SK-N-SH (cell line): Measurements from ENCODE around the gene CYP27C1. TPM values are rescaled to one million over a fixed set of nuclear protein-coding genes. Genes with fewer than 3 reads are reported as not detected.

ENCODE experiments used
- CTCF ChIA-PET: fragments of 300-600, 350-600 bp; formaldehyde crosslinking; extraction: SDS; loops from one replicate; lab custom pipeline; 2021; lab: Yijun Ruan, JAX
- POLR2A ChIA-PET: fragments of 350-600 bp; sonication (Branson Sonifier 250); formaldehyde crosslinking; extraction: SDS; loops from one replicate; lab custom pipeline; 2020; ENCODE audit warnings: antibody characterized with exemption, inconsistent platforms; lab: Yijun Ruan, JAX
- DNase-seq: peaks from one replicate; pipeline ENCODE4 v3.0.0; 2012
- H2AFZ ChIP-seq: fragments of 200-600 bp; sonication (generic); 2 replicates; pipeline ENCODE4 v1.8.1; 2016; ENCODE audit warnings: antibody characterized with exemption, mild to moderate bottlenecking, low read depth
- H3F3A ChIP-seq: fragments of 200-600 bp; sonication (generic); replicated peaks from 2 replicates; pipeline ENCODE3; 2016; ENCODE audit warnings: antibody characterized with exemption, mild to moderate bottlenecking; ENCODE audit not compliant: insufficient read depth
- H3K27ac ChIP-seq, 2 experiments: fragments of 200-500 bp in 1 of 2; fragments of 200-600 bp in 1 of 2; sonication (Bioruptor generic) in 1 of 2; sonication (generic), shearing (Covaris generic) in 1 of 2; 2 replicates each; pipeline versions ENCODE4 v1.5.1 to v1.6.1; 2014 to 2016; ENCODE audit warnings: low read depth in 2 of 2, inconsistent platforms in 1 of 2, low read length in 1 of 2, mild to moderate bottlenecking in 1 of 2, mixed read lengths in 1 of 2
- H3K27me3 ChIP-seq: fragments of 200-600 bp; sonication (generic), shearing (Covaris generic); 2 replicates; pipeline ENCODE4 v1.6.1; 2016; ENCODE audit warnings: mixed run types; ENCODE audit not compliant: insufficient read depth
- H3K36me3 ChIP-seq, 2 experiments: fragments of 200-500 bp in 1 of 2; fragments of 200-600 bp in 1 of 2; sonication (Bioruptor generic) in 1 of 2; sonication (generic) in 1 of 2; replicated peaks in 1 of 2; 2 replicates each; pipeline versions ENCODE3 to v1.5.1; 2014 to 2016; ENCODE audit warnings: low read length in 1 of 2, mild to moderate bottlenecking in 1 of 2; ENCODE audit not compliant: insufficient read depth in 2 of 2, control insufficient read depth in 1 of 2
- H3K4me1 ChIP-seq, 2 experiments: fragments of 200-500 bp in 1 of 2; fragments of 200-600 bp in 1 of 2; sonication (Bioruptor generic) in 1 of 2; sonication (generic), shearing (Covaris generic) in 1 of 2; 2 replicates each; pipeline versions ENCODE4 v1.5.1 to v1.6.1; 2014 to 2016; ENCODE audit warnings: low read depth in 1 of 2, low read length in 1 of 2, mixed run types in 1 of 2; ENCODE audit not compliant: insufficient read depth in 2 of 2, control insufficient read depth in 1 of 2
- H3K4me2 ChIP-seq: fragments of 200-600 bp; sonication (generic), shearing (Covaris generic); 2 replicates; pipeline ENCODE4 v1.6.1; 2017; ENCODE audit warnings: mixed run types
- H3K4me3 ChIP-seq, 2 experiments: fragments of 200-500 bp in 1 of 2; fragments of 200-600 bp in 1 of 2; sonication (Bioruptor generic) in 1 of 2; sonication (generic), shearing (Covaris generic) in 1 of 2; 2 replicates each; pipeline versions ENCODE4 v1.5.1 to v1.8.1; 2014 to 2016; ENCODE audit warnings: low read depth in 2 of 2, inconsistent platforms in 1 of 2, low read length in 1 of 2, mild to moderate bottlenecking in 1 of 2, mixed read lengths in 1 of 2, moderate library complexity in 1 of 2
- H3K79me2 ChIP-seq: fragments of 200-600 bp; sonication (generic); 2 replicates; pipeline ENCODE4 v1.8.1; 2017; ENCODE audit warnings: mild to moderate bottlenecking; ENCODE audit not compliant: insufficient read depth
- H3K9ac ChIP-seq: fragments of 200-600 bp; sonication (generic); 2 replicates; pipeline ENCODE4 v1.6.1; 2017; ENCODE audit warnings: mixed run types
- H3K9me2 ChIP-seq: fragments of 200-600 bp; sonication (generic); 2 replicates; pipeline ENCODE4 v1.6.1; 2017; ENCODE audit warnings: mixed run types
- H3K9me3 ChIP-seq: fragments of 200-600 bp; sonication (generic); 2 replicates; pipeline ENCODE4 v1.6.1; 2017; ENCODE audit warnings: mixed run types, mild to moderate bottlenecking, moderate library complexity
- H4K20me1 ChIP-seq: fragments of 200-600 bp; sonication (generic); 2 replicates; pipeline ENCODE4 v1.6.1; 2017; ENCODE audit warnings: mild to moderate bottlenecking, mixed run types; ENCODE audit not compliant: insufficient read depth
- EP300 ChIP-seq, 2 experiments: IDR thresholded peaks; 2 replicates each; pipeline versions ENCODE4 v1.4.0 to v1.6.1; 2012; ENCODE audit warnings: borderline replicate concordance in 1 of 2, low read depth in 1 of 2, low read length in 1 of 2
- FOSL2 ChIP-seq: IDR thresholded peaks from 2 replicates; pipeline ENCODE4 v1.4.0; 2012; ENCODE audit warnings: low read depth, mild to moderate bottlenecking, moderate library complexity, borderline replicate concordance
- FOXJ3 ChIP-seq: sonication (generic); formaldehyde crosslinking; IDR thresholded peaks from 2 replicates; pipeline ENCODE4 v1.5.1; 2020; ENCODE audit warnings: mild to moderate bottlenecking, missing genetic modification reagents
- FOXM1 ChIP-seq: IDR thresholded peaks from 2 replicates; pipeline ENCODE4 v1.4.0; 2012; ENCODE audit warnings: low read depth, mild to moderate bottlenecking
- MEF2A ChIP-seq: IDR thresholded peaks from 2 replicates; pipeline ENCODE4 v1.4.0; 2012; ENCODE audit warnings: low read depth, borderline replicate concordance
- RAD21 ChIP-seq: IDR thresholded peaks from 2 replicates; pipeline ENCODE4 v1.6.1; 2012; ENCODE audit warnings: mild to moderate bottlenecking, low read length
- RCOR1 ChIP-seq: fragments of 150-350 bp; IDR thresholded peaks from 2 replicates; pipeline ENCODE4 v1.6.1; 2017; ENCODE audit warnings: antibody characterized with exemption, low read length
- RFX5 ChIP-seq: IDR thresholded peaks from 2 replicates; pipeline ENCODE4 v1.6.1; 2012; ENCODE audit warnings: mild to moderate bottlenecking, improper control_type of control experiment, low read length
- RXRA ChIP-seq: IDR thresholded peaks from 2 replicates; pipeline ENCODE4 v1.4.0; 2012; ENCODE audit warnings: low read depth, mild to moderate bottlenecking, borderline replicate concordance
- SIN3A ChIP-seq: IDR thresholded peaks from 2 replicates; pipeline ENCODE4 v1.6.1; 2012; ENCODE audit warnings: low read depth, mild to moderate bottlenecking, low read length, moderate library complexity, borderline replicate concordance
- SMC3 ChIP-seq: IDR thresholded peaks from 2 replicates; pipeline ENCODE4 v1.6.1; 2012; ENCODE audit warnings: low read depth, low read length, improper control_type of control experiment
- WGBS: methylation state at CpG from one replicate; pipeline ENCODE4 v1.1.6; 2017; ENCODE audit warnings: low lambda C conversion rate; 5-methylcytosine and 5-hydroxymethylcytosine counted together
- polyA plus RNA-seq, 3 experiments: library from polyadenylated mRNA; depleted of rRNA; stranded (reverse); fragments of >200 nt; gene quantifications; 2 replicates each; pipeline ENCODE4 v1.2.3, GENCODE V29; 2012
- TF ChIP-seq, protein P1 (sequence below): IDR thresholded peaks from 2 replicates; pipeline ENCODE4 v1.4.0; 2012; ENCODE audit warnings: low read depth, borderline replicate concordance
- TF ChIP-seq, protein P2 (sequence below): fragments of 200-600 bp; sonication (generic); IDR thresholded peaks from 2 replicates; pipeline ENCODE4 v1.6.1; 2017; ENCODE audit warnings: antibody characterized with exemption, mild to moderate bottlenecking, moderate library complexity

Gene CYP27C1
- polyA plus RNA-seq, 1 of the 3 experiments (the other 2 are of a cell fraction) = not detected

DNA sequence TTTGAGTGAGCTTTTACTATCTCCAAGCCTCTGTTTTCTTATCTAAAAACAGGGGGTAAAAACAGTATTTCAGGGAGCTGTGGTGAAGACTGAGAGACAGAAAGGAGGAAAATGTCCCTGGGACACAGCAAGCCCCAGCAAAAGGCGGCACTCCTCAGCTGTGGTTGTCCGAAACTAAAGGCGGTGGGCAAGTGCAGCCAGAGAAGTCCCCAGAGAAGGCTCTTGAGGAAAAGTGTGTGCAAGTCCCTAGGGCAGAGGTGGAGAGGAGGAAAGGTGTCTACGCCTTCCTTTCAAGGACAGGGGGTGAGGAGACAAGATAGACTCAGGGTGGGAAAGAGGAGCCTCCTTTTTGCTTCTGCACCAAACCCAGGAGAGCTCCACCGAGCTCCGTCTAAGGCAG is 45.5 kb downstream of the CYP27C1 start (continued):
- no peak for TF ChIP-seq SMC3
- no peak for TF ChIP-seq MEF2A
- TF ChIP-seq RAD21 = no peak
- no peak for TF ChIP-seq FOSL2
- TF ChIP-seq RFX5 = no peak
- no peak for TF ChIP-seq FOXJ3 (CRISPR knock-in tag)
- TF ChIP-seq, protein P1, sequence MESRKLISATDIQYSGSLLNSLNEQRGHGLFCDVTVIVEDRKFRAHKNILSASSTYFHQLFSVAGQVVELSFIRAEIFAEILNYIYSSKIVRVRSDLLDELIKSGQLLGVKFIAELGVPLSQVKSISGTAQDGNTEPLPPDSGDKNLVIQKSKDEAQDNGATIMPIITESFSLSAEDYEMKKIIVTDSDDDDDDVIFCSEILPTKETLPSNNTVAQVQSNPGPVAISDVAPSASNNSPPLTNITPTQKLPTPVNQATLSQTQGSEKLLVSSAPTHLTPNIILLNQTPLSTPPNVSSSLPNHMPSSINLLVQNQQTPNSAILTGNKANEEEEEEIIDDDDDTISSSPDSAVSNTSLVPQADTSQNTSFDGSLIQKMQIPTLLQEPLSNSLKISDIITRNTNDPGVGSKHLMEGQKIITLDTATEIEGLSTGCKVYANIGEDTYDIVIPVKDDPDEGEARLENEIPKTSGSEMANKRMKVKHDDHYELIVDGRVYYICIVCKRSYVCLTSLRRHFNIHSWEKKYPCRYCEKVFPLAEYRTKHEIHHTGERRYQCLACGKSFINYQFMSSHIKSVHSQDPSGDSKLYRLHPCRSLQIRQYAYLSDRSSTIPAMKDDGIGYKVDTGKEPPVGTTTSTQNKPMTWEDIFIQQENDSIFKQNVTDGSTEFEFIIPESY = no peak
- TF ChIP-seq EP300 (IDR thresholded peaks at IDR 0.05; ENCODE audit: borderline replicate concordance in 1 of 2, low read depth in 1 of 2, low read length in 1 of 2) = no peak
- no peak for TF ChIP-seq SIN3A

DNA sequence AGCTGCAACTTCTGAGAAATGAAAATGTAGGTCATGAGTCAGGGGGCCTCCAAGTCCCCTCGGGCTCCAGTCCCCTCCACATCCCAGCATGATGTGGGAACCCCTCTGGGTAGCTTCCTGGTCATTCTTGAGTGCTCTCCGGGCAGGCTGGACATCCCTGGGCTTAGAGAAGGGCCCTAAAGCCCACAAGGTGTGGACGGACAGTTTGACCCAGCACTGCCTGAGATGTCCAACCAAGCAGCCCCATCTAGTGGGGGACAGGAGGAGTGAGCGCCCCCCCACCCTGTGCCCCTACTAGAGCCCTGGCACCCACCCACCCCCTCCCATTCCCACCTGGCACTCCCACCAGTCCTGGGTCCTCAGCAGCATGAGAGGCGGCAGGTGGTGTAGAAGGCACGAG is 46.0 kb downstream of the CYP27C1 start:
- no peak overlapping the region for H3K4me3 ChIP-seq
- no peaks in the 10 kb centered on the region for H3K9me2 ChIP-seq
- no peaks in the 10 kb centered on the region for H3K79me2 ChIP-seq
- H3K36me3 ChIP-seq = no peaks in the 10 kb centered on the region
- TF ChIP-seq RAD21 (peak; percentile 66), RCOR1 (no peak), SMC3 (peak; percentile 44; the same call in 1 of the 2 replicates)
- TF ChIP-seq, protein P2, sequence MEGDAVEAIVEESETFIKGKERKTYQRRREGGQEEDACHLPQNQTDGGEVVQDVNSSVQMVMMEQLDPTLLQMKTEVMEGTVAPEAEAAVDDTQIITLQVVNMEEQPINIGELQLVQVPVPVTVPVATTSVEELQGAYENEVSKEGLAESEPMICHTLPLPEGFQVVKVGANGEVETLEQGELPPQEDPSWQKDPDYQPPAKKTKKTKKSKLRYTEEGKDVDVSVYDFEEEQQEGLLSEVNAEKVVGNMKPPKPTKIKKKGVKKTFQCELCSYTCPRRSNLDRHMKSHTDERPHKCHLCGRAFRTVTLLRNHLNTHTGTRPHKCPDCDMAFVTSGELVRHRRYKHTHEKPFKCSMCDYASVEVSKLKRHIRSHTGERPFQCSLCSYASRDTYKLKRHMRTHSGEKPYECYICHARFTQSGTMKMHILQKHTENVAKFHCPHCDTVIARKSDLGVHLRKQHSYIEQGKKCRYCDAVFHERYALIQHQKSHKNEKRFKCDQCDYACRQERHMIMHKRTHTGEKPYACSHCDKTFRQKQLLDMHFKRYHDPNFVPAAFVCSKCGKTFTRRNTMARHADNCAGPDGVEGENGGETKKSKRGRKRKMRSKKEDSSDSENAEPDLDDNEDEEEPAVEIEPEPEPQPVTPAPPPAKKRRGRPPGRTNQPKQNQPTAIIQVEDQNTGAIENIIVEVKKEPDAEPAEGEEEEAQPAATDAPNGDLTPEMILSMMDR = peak; percentile 36
- H3K4me1 ChIP-seq = peaks cover 0 to 32% of the 10 kb centered on the region in 2 experiments; a peak in 1 of 4 replicates
- H3K27ac ChIP-seq = no peak overlapping the region
- POLR2A ChIA-PET = no interaction called here
- no peak overlapping the region for H3K4me2 ChIP-seq
- H3F3A ChIP-seq = no peaks in the 10 kb centered on the region
- no peak overlapping the region for H3K9ac ChIP-seq
- CTCF ChIA-PET = interaction anchor here (0.6 to 12.1 kb wide), 19 partner anchors 9 to 305 kb away, joined by 3 to 80 read pairs (median 3); no protein-coding TSS in a partner anchor
- H3K9me3 ChIP-seq = no peaks in the 10 kb centered on the region
- no peak overlapping the region for H2AFZ ChIP-seq
- no peaks in the 10 kb centered on the region for H3K27me3 ChIP-seq
- 75% methylated on average over 5 of the region's 6 CpGs for WGBS
- no peaks in the 10 kb centered on the region for H4K20me1 ChIP-seq
- peak; percentile 80 for DNase-seq

DNA sequence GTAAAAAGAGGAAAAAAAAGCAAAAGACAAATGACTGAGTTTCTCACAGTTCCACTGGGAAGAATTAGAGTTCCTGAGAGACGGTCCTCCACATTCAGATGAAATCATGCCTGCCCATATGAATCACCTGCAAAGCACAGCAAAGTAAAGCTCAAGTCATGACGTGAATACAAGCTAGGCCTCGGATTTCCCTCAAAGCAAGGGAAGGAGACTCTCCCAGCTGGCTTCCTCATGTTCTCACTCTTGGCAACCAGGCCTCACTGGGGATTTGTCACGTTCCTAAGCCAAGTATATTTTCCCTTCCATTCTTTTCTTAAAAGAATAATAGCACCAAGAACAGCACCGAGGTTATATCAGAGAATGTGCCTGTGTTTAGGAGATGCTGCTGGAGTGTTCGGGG is 47.0 kb downstream of the CYP27C1 start:
- Histone ChIP-seq H3K9ac (no peak overlapping the region), H3K79me2 (no peaks in the 10 kb centered on the region), H3K9me2 (no peaks in the 10 kb centered on the region), H3F3A (no peaks in the 10 kb centered on the region), H3K36me3 (no peaks in the 10 kb centered on the region), H3K27ac (no peak overlapping the region), H3K4me1 (peaks cover 0 to 32% of the 10 kb centered on the region in 2 experiments; a peak in 1 of 4 replicates), H4K20me1 (no peaks in the 10 kb centered on the region), H3K4me3 (no peak overlapping the region), H2AFZ (peak overlapping the region; percentile 4; the same call in 1 of the 2 replicates), H3K27me3 (no peaks in the 10 kb centered on the region), H3K9me3 (no peaks in the 10 kb centered on the region), H3K4me2 (no peak overlapping the region)
- DNase-seq = no peak
- ChIA-PET POLR2A (no interaction called here), CTCF (interaction anchor here (1.0 to 12.1 kb wide), 5 partner anchors 15 to 201 kb away, joined by 3 to 80 read pairs (median 5); no protein-coding TSS in a partner anchor)
- 54% methylated on average over 6 of the region's 6 CpGs for WGBS
- no peak for TF ChIP-seq FOXM1
- TF ChIP-seq MEF2A = no peak
- TF ChIP-seq RXRA = no peak
- no peak for TF ChIP-seq EP300 (IDR thresholded peaks at IDR 0.05; ENCODE audit: borderline replicate concordance in 1 of 2, low read depth in 1 of 2, low read length in 1 of 2)
- TF ChIP-seq SIN3A = no peak
